ENCODE measurements around the gene FRMPD4.
"Not testable (repeated sequence)": the region's sequence is repeated elsewhere in the genome, so short reads cannot be mapped to it uniquely, and the experiment has no call there.

Gene FRMPD4

GRCh38 chrX:12138361-12139313 lies at the start of gene FRMPD4:
TSS of gene FRMPD4 (plus strand) at chrX:12138473. CDS start at chrX:12138972, 499 bp downstream.
- no peak for DNase-seq (ENCODE audit: low read depth)

GRCh38 chrX:12089740-12090139 lies 48.5 kb upstream of the FRMPD4 start:
- no peak for DNase-seq (ENCODE audit: low read depth)

GRCh38 chrX:12113321-12113720 lies 25.0 kb upstream of the FRMPD4 start:
- no peak for DNase-seq (ENCODE audit: low read depth)

GRCh38 chrX:12115377-12115776 lies 22.9 kb upstream of the FRMPD4 start:
- no peak for DNase-seq (ENCODE audit: low read depth)

- DNase-seq (ENCODE audit: low read depth) = no peak
These were observed 20.1 kb upstream of the FRMPD4 start for GRCh38 chrX:12118134-12118533.

GRCh38 chrX:12128017-12128416 lies 10.3 kb upstream of the FRMPD4 start:
- no peak for DNase-seq (ENCODE audit: low read depth)

- DNase-seq (ENCODE audit: low read depth) = no peak
These were observed 317 bp upstream of the FRMPD4 start for GRCh38 chrX:12137951-12138360.

- no peak for DNase-seq (ENCODE audit: low read depth)
These were observed 1.8 kb downstream of the FRMPD4 start for GRCh38 chrX:12139934-12140611.

- DNase-seq (ENCODE audit: low read depth) = no peak
These were observed 3.2 kb downstream of the FRMPD4 start for GRCh38 chrX:12141511-12141910.

GRCh38 chrX:12142661-12143060 lies 4.4 kb downstream of the FRMPD4 start:
- no peak for DNase-seq (ENCODE audit: low read depth)

GRCh38 chrX:12145402-12145801 lies 7.1 kb downstream of the FRMPD4 start:
- no peak for DNase-seq (ENCODE audit: low read depth)

- no peak for DNase-seq (ENCODE audit: low read depth)
These were observed 11.6 kb downstream of the FRMPD4 start for GRCh38 chrX:12149670-12150407.

- DNase-seq (ENCODE audit: low read depth) = no peak
These were observed 15.0 kb downstream of the FRMPD4 start for GRCh38 chrX:12153317-12153716.

GRCh38 chrX:12153741-12154140 lies 15.5 kb downstream of the FRMPD4 start:
- DNase-seq (ENCODE audit: low read depth) = no peak

GRCh38 chrX:12159799-12160198 lies 21.5 kb downstream of the FRMPD4 start:
- DNase-seq (ENCODE audit: low read depth) = no peak

- no peak for DNase-seq (ENCODE audit: low read depth)
These were observed 24.1 kb downstream of the FRMPD4 start for GRCh38 chrX:12162420-12162819.

- not testable (repeated sequence) for DNase-seq (ENCODE audit: low read depth)
These were observed 25.9 kb downstream of the FRMPD4 start for GRCh38 chrX:12164180-12164579.

- no peak for DNase-seq (ENCODE audit: low read depth)
These were observed 32.5 kb downstream of the FRMPD4 start for GRCh38 chrX:12170755-12171154.

- no peak for DNase-seq (ENCODE audit: low read depth)
These were observed 36.1 kb downstream of the FRMPD4 start for GRCh38 chrX:12174358-12174757.

- no peak for DNase-seq (ENCODE audit: low read depth)
These were observed 58.8 kb downstream of the FRMPD4 start for GRCh38 chrX:12197030-12197429.

GRCh38 chrX:12206413-12206812 lies 68.1 kb downstream of the FRMPD4 start:
- no peak for DNase-seq (ENCODE audit: low read depth)

GRCh38 chrX:12210196-12210815 lies 72.0 kb downstream of the FRMPD4 start:
- DNase-seq (ENCODE audit: low read depth) = peak; percentile 24
